GM12878 (cell line): ENCODE measurements around the gene RRP36. TPM values are rescaled to one million over a fixed set of nuclear protein-coding genes. Genes with fewer than 3 reads are reported as not detected.

Source experiments
- ATF7 ChIP-seq: fragments of 450-650 bp; IDR thresholded peaks from 2 replicates; pipeline ENCODE4 v1.6.1; 2016; ENCODE audit warnings: low read depth, mild to moderate bottlenecking
- BACH1 ChIP-seq: fragments of 450-650 bp; IDR thresholded peaks from 2 replicates; pipeline ENCODE4 v1.6.1; 2017; ENCODE audit warnings: mild to moderate bottlenecking, borderline replicate concordance
- CBFB ChIP-seq: IDR thresholded peaks from 2 replicates; pipeline ENCODE4 v1.6.1; 2016; ENCODE audit warnings: antibody characterized with exemption, low read depth
- CREM ChIP-seq: IDR thresholded peaks from 2 replicates; pipeline ENCODE4 v1.6.1; 2014; ENCODE audit warnings: antibody characterized with exemption, low read depth
- FOXK2 ChIP-seq: fragments of 450-650 bp; IDR thresholded peaks from 2 replicates; pipeline ENCODE4 v1.6.1; 2017; ENCODE audit warnings: mild to moderate bottlenecking, moderate library complexity
- GATAD2B ChIP-seq: fragments of 450-650 bp; conservative IDR thresholded peaks from 2 replicates; pipeline ENCODE4 v1.6.1; 2017; ENCODE audit warnings: low read depth, mild to moderate bottlenecking, moderate library complexity
- MLLT1 ChIP-seq: fragments of 450-650 bp; IDR thresholded peaks from 2 replicates; pipeline ENCODE4 v1.6.1; 2016; ENCODE audit warnings: mild to moderate bottlenecking
- NBN ChIP-seq: fragments of 450-650 bp; IDR thresholded peaks from 2 replicates; pipeline ENCODE4 v1.6.1; 2016
- PKNOX1 ChIP-seq: fragments of 450-650 bp; IDR thresholded peaks from 2 replicates; pipeline ENCODE4 v1.6.1; 2016; ENCODE audit warnings: mild to moderate bottlenecking
- RELB ChIP-seq: fragments of 450-650 bp; IDR thresholded peaks from 2 replicates; pipeline ENCODE4 v1.6.1; 2017; ENCODE audit warnings: low read depth, mild to moderate bottlenecking, moderate library complexity
- REST ChIP-seq: IDR thresholded peaks from 2 replicates; pipeline ENCODE4 v1.6.1; 2012; ENCODE audit warnings: mild to moderate bottlenecking, low read depth, low read length
- SKIL ChIP-seq: fragments of 450-650 bp; IDR thresholded peaks from 2 replicates; pipeline ENCODE4 v1.6.1; 2017; ENCODE audit warnings: mild to moderate bottlenecking, low read depth, inconsistent platforms; ENCODE audit not compliant: poor library complexity, severe bottlenecking
- YBX1 ChIP-seq: fragments of 450-650 bp; IDR thresholded peaks from 2 replicates; pipeline ENCODE4 v1.6.1; 2016; ENCODE audit warnings: antibody characterized with exemption
- ZBED1 ChIP-seq: IDR thresholded peaks from 2 replicates; pipeline ENCODE4 v1.6.1; 2016; ENCODE audit warnings: borderline replicate concordance
- ZBTB40 ChIP-seq: fragments of 450-650 bp; IDR thresholded peaks from 2 replicates; pipeline ENCODE4 v1.6.1; 2016; ENCODE audit warnings: mild to moderate bottlenecking, moderate library complexity, borderline replicate concordance
- polyA plus RNA-seq, 11 experiments: library from polyadenylated mRNA; depleted of rRNA in 4 of 11; unstranded in 6 of 11; stranded (reverse) in 5 of 11; fragments of >200 nt; fragmentation: Nextera tagmentation in 4 of 11; fragmentation: Illumina TruSeq in 1 of 11; extraction: Ambion mirVana in 4 of 11; extraction: Trizol in 1 of 11; gene quantifications; 1 replicate in 1 of 11; 2 replicates in 10 of 11; pipeline versions ENCODE4 v1.2.1 to v1.2.3, GENCODE V29; 2011 to 2016; ENCODE audit warnings: inconsistent platforms in 2 of 11, missing spikeins in 2 of 11, low read depth in 1 of 11
- total RNA-seq, 4 experiments: library from RNA; depleted of rRNA in 3 of 4; stranded (reverse); fragments of >200 nt in 3 of 4; fragmentation: Illumina TruSeq in 1 of 4; extraction: Trizol in 1 of 4; gene quantifications; 2 replicates each; pipeline versions ENCODE4 v1.2.1 to v1.2.3, GENCODE V29; 2013 to 2021

Gene RRP36
- total and polyA plus RNA-seq, 10 of the 15 experiments (the other 5 are each of a cell fraction or from before 2014, with no cell fraction given) = 17.6 to 101 (median 69.7) TPM

- peak; percentile 56; the same call in 1 of the 2 replicates for TF ChIP-seq RELB
- TF ChIP-seq REST = no peak
- 0 out of 2 replicates have a peak, but pooled peaks have one; percentile 31 for TF ChIP-seq ATF7
- TF ChIP-seq SKIL = no peak
- TF ChIP-seq ZBED1 = no peak
- TF ChIP-seq YBX1 = no peak
- TF ChIP-seq GATAD2B = peak; percentile 76; the same call in 1 of the 2 replicates
- no peak for TF ChIP-seq FOXK2
- peak; percentile 74; the same call in 1 of the 2 replicates for TF ChIP-seq CBFB
- peak; percentile 72 for TF ChIP-seq MLLT1
- 0 out of 2 replicates have a peak, but pooled peaks have one; percentile 1 for TF ChIP-seq BACH1
- TF ChIP-seq PKNOX1 = peak; percentile 48
- TF ChIP-seq ZBTB40 = peak; percentile 91
- TF ChIP-seq CREM = peak; percentile 72
- peak; percentile 68 for TF ChIP-seq NBN
Measured at GRCh38 chr6:42978839-42979522, 42.4 kb upstream of the RRP36 start, which contains the start of gene PEX6 (continued).
